Parathyroid adenoma (tissue), 2 donors: Measurements from ENCODE around the gene USB1.

Experiments used
- H2AFZ ChIP-seq: fragments of 300-600 bp; sonication (generic); one replicate; pipeline ENCODE4 v1.7.0; 2017; ENCODE audit warnings: antibody characterized with exemption, mild to moderate bottlenecking
- H3K27ac ChIP-seq: fragments of 300-600 bp; sonication (generic); one replicate; pipeline ENCODE4 v1.7.0; 2017
- H3K27me3 ChIP-seq: fragments of 300-600 bp; sonication (generic); one replicate; pipeline ENCODE4 v1.7.0; 2017; ENCODE audit warnings: low read length; ENCODE audit not compliant: control insufficient read depth, insufficient read depth
- H3K36me3 ChIP-seq: fragments of 300-600 bp; sonication (generic); one replicate; pipeline ENCODE4 v1.7.0; 2017; ENCODE audit warnings: low read length; ENCODE audit not compliant: control insufficient read depth, insufficient read depth
- H3K4me1 ChIP-seq: fragments of 300-600 bp; sonication (generic); one replicate; pipeline ENCODE4 v1.7.0; 2017; ENCODE audit warnings: control low read depth
- H3K4me2 ChIP-seq: fragments of 300-600 bp; sonication (generic); one replicate; pipeline ENCODE4 v1.7.0; 2017; ENCODE audit warnings: low read length
- H3K4me3 ChIP-seq: fragments of 300-600 bp; sonication (generic); one replicate; pipeline ENCODE4 v1.7.0; 2017; ENCODE audit warnings: low read depth, low read length
- H3K79me2 ChIP-seq: fragments of 300-600 bp; sonication (generic); one replicate; pipeline ENCODE4 v1.7.0; 2017; ENCODE audit warnings: control low read depth
- H3K9ac ChIP-seq: fragments of 300-600 bp; sonication (generic); one replicate; pipeline ENCODE4 v1.7.0; 2017; ENCODE audit warnings: mild to moderate bottlenecking
- H3K9me3 ChIP-seq: fragments of 300-600 bp; sonication (generic); one replicate; pipeline ENCODE4 v1.7.0; 2017; ENCODE audit warnings: low read length; ENCODE audit not compliant: control insufficient read depth
- TF ChIP-seq, protein P1 (sequence below): fragments of 300-600 bp; sonication (generic); IDR thresholded peaks from one replicate; pipeline ENCODE4 v1.7.0; 2017; ENCODE audit warnings: antibody characterized with exemption, mild to moderate bottlenecking
- donor health status: primary hyperparathyroidism.

Gene USB1

GRCh38 chr16:57961538-57961937 is 39.7 kb upstream of the USB1 start:
- TF ChIP-seq, protein P1, sequence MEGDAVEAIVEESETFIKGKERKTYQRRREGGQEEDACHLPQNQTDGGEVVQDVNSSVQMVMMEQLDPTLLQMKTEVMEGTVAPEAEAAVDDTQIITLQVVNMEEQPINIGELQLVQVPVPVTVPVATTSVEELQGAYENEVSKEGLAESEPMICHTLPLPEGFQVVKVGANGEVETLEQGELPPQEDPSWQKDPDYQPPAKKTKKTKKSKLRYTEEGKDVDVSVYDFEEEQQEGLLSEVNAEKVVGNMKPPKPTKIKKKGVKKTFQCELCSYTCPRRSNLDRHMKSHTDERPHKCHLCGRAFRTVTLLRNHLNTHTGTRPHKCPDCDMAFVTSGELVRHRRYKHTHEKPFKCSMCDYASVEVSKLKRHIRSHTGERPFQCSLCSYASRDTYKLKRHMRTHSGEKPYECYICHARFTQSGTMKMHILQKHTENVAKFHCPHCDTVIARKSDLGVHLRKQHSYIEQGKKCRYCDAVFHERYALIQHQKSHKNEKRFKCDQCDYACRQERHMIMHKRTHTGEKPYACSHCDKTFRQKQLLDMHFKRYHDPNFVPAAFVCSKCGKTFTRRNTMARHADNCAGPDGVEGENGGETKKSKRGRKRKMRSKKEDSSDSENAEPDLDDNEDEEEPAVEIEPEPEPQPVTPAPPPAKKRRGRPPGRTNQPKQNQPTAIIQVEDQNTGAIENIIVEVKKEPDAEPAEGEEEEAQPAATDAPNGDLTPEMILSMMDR: no peak
- Histone ChIP-seq H3K4me1 (no peaks in the 10 kb centered on the region), H3K4me2 (no peak overlapping the region), H3K27me3 (no peaks in the 10 kb centered on the region), H3K4me3 (no peak overlapping the region), H2AFZ (no peak overlapping the region), H3K9ac (no peak overlapping the region), H3K79me2 (no peaks in the 10 kb centered on the region), H3K27ac (no peak overlapping the region), H3K9me3 (no peaks in the 10 kb centered on the region), H3K36me3 (no peaks in the 10 kb centered on the region)

DNA sequence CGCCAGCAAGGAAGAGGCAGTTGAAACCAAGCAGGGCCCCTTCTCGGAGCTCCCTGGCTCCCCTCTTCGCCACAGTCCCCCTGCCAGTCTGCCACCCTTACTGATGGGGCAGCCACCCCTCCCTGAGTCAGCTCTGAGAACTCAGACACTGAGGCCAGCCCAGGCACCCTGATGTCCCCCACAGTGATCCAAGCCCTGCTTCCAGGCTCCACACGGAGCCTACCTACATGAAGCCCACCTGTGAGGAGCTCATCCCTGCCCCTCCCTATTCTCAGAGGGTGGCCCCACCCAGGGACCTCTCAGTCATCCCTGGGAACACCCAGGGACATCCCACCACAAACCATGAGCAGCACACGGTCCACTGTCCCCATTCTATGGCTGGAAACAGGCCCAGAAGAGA is 39.2 kb upstream of the USB1 start:
- TF ChIP-seq, protein P1: no peak
- H2AFZ ChIP-seq: no peak overlapping the region
- no peak overlapping the region for H3K27ac ChIP-seq
- H3K4me3 ChIP-seq: no peak overlapping the region
- H3K4me1 ChIP-seq: no peaks in the 10 kb centered on the region
- no peaks in the 10 kb centered on the region for H3K79me2 ChIP-seq
- H3K27me3 ChIP-seq: no peaks in the 10 kb centered on the region
- no peaks in the 10 kb centered on the region for H3K9me3 ChIP-seq
- no peaks in the 10 kb centered on the region for H3K36me3 ChIP-seq
- H3K9ac ChIP-seq: no peak overlapping the region
- H3K4me2 ChIP-seq: no peak overlapping the region

- TF ChIP-seq, protein P1: no peak
- no peak overlapping the region for H3K4me2 ChIP-seq
- no peak overlapping the region for H3K4me3 ChIP-seq
- H3K4me1 ChIP-seq: no peaks in the 10 kb centered on the region
- no peak overlapping the region for H3K9ac ChIP-seq
- H3K27ac ChIP-seq: no peak overlapping the region
- H2AFZ ChIP-seq: no peak overlapping the region
- no peaks in the 10 kb centered on the region for H3K27me3 ChIP-seq
- H3K36me3 ChIP-seq: no peaks in the 10 kb centered on the region
- no peaks in the 10 kb centered on the region for H3K9me3 ChIP-seq
- no peaks in the 10 kb centered on the region for H3K79me2 ChIP-seq
These were observed 38.5 kb upstream of the USB1 start for GRCh38 chr16:57962756-57963155.

DNA sequence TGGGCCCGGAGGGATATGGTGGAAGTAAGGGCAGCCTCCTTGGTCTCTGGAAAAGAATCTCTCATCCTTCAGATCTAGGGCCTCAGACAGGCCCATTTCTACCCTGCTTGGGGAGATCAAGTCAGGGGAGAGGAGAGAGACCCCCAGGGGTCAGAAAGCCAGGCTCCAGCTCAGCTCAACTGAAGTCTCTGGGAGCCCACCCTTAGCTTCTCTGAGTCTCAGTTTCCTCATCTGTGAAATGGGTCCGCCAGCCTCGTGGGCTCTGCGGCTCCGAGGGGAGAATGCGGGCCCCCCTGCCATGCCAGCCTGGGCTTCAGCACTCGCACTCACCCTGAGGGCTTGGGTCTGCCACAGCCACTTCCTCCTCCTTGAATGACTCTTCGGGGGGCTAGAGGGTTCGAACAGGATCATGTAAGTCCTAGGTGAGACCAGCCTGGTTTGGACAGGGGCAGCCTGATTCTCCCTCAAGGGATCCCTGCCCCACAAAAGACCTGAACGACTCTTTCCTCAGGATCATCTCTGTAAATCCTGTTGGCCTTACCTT is 37.0 kb upstream of the USB1 start:
- no peaks in the 10 kb centered on the region for H3K4me1 ChIP-seq
- H3K27me3 ChIP-seq: no peaks in the 10 kb centered on the region
- H3K9ac ChIP-seq: no peak overlapping the region
- no peak overlapping the region for H3K27ac ChIP-seq
- H3K4me3 ChIP-seq: no peak overlapping the region
- H2AFZ ChIP-seq: no peak overlapping the region
- no peaks in the 10 kb centered on the region for H3K79me2 ChIP-seq
- H3K4me2 ChIP-seq: no peak overlapping the region
- H3K9me3 ChIP-seq: no peaks in the 10 kb centered on the region
- no peaks in the 10 kb centered on the region for H3K36me3 ChIP-seq
- TF ChIP-seq, protein P1: no peak

DNA sequence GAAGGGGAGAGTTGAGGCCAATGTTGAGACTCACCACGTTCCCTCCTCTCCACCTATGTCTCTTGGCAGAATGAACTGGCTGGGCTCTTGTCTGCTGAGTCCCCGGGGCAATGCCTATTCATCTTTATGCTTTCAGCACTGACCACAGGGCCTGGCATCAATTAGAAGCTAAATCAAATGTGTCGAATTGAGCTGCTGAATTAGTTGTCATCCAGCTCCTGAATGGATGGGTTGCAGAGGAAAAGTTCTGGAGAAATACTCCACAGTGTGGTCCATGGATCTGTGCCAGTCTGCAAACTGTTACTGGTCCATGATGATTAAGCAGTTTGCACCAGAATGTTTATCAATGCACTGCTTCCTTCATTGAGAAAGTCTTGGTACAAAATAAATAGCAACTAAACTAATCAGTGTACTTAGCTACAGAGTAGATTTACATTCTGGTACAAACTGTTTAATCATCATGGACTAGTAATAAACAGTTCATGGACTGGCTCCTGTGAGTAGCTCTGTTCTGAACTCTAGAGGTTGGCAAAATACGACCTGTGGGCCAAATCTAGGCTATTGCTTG is 34.9 kb upstream of the USB1 start:
- Histone ChIP-seq H3K4me2 (no peak overlapping the region), H2AFZ (no peak overlapping the region), H3K9me3 (no peaks in the 10 kb centered on the region), H3K27me3 (no peaks in the 10 kb centered on the region), H3K9ac (no peak overlapping the region), H3K79me2 (no peaks in the 10 kb centered on the region), H3K4me1 (no peaks in the 10 kb centered on the region), H3K4me3 (no peak overlapping the region), H3K36me3 (no peaks in the 10 kb centered on the region), H3K27ac (no peak overlapping the region)
- TF ChIP-seq, protein P1: no peak
